HG02852 (cell line): ENCODE data around the gene SYP.
A peak's percentile ranks its signal among the peaks of the same experiment; 100 is the strongest.

Source experiments
- ATAC-seq: cut with Tn5 transposase; IDR thresholded peaks from one replicate; pipeline ENCODE4 v1.9.1; 2021; ENCODE audit warnings: mild to moderate bottlenecking, moderate library complexity; ENCODE audit not compliant: unreplicated experiment

Gene SYP

GRCh38 chrX:49199906-49200771 lies at the start of gene SYP:
SYP (minus strand) TSS chrX:49200193; CDS start chrX:49200186, 7 bp downstream.
- peak; percentile 92 for ATAC-seq

DNA sequence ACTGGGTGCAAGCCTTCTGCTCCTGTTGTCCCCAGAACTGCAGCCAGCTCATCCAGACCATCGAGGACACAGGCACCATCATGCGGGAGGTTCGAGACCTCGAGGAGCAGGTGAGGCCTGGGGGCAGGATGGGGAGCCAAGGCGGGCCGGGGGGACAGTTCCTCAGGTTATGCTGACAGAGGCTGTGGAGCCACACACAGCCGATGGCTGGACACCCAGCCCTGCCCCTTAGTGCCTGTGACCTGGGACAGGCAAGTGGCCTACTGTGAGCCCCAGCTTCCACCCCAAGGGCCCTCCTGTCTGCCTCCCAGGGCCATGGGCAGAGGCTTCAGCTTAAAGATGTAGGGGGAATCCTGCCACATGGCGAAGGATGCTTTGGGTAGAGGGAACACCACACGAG lies 49.6 kb upstream of the SYP start:
- ATAC-seq, result no peak

DNA sequence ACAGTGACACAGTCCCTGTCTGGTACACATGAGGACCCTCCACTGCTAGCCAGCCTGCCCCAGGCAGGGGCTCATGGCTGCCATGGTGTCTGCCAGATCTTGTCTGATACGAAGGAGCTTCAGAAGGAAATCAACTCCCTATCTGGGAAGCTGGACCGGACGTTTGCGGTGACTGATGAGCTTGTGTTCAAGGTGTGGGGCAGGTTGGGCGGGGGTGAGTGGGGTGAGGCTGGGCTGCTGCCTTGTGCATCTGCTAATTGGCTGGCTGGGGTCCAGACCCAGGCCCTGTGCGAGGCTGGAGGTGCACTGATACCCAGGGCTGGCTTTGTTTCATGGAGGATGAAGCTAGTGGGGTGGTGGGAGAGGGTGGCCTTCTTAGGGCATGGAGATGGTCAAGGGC lies 49.1 kb upstream of the SYP start:
- ATAC-seq, result no peak

- ATAC-seq, result no peak
Measured at GRCh38 chrX:49247916-49248811, 48.2 kb upstream of the SYP start.

GRCh38 chrX:49247346-49247745 lies 47.4 kb upstream of the SYP start:
- ATAC-seq, result no peak

- no peak for ATAC-seq
Measured at GRCh38 chrX:49246541-49246940, 46.5 kb upstream of the SYP start.

- ATAC-seq, result no peak
Measured at GRCh38 chrX:49244207-49244606, 44.2 kb upstream of the SYP start.

GRCh38 chrX:49243166-49243565 lies 43.2 kb upstream of the SYP start:
- no peak for ATAC-seq

- ATAC-seq, result no peak
Measured at GRCh38 chrX:49242545-49243066, 42.6 kb upstream of the SYP start.

DNA sequence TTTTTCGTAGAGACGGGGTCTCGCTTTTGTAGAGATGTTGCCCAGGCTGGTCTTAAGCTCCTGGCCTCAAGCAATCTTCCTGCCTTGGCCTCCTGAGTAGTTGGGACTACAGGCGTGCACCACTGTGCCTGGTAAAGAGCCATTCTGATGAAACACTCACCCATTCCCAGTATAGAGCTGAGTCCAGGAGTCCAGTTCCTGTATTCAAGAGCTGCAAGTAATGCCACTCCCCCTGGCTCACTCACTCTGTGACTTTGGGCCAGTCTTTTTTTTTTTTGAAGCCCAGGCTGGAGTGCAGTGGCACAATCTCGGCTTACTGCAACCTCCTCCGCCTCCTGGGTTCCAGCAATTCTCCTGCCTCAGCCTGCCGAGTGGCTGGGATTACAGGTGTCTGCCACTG lies 38.7 kb upstream of the SYP start:
- no peak for ATAC-seq

DNA sequence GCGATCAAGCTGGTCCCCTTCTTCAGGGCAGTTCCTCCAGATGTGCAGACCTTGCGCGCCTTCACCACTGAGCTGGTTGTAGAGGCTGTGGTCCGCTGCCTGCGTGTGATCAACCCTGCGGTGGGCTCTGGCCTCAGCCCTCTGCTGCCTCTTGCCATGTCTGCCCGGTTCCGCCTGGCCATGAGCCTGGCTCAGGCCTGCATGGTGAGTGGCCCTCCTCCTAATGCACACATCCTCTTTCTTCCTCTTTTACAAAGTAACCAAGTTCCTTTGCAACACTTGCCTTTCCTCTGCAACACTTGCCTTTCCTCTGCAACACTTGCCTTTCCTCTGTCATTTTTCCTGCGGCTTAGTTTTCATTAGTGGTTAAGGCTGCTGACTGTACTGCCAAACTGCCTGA lies 37.1 kb upstream of the SYP start:
- ATAC-seq, result no peak

GRCh38 chrX:49233887-49234555 lies 34.0 kb upstream of the SYP start:
- ATAC-seq, result no peak

DNA sequence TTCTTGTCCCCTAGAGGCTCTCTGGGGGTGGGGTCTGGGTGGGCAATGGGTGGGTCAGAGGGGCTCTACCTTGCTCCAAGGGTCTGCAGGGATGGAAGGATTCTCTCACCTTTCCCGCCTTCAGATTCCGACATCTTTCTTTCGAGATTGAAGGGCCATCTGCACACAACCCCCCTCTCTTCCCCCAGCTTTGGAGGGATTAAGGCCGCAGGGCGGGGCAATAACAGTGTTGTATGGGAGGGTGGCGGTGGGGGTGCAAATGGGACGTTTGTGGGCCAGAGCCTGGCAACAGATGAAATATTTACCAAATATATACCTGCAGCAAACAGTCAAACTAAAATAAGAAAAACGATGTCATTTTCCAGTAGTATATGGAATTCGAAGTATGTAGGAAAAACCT lies 33.2 kb upstream of the SYP start, which contains the start of gene CACNA1F:
Gene CACNA1F (minus strand): TSS at position 165 of the 400 bp plus-strand sequence. CDS start 31 bp downstream, at position 134.
- ATAC-seq, result no peak

GRCh38 chrX:49232525-49232924 lies 32.5 kb upstream of the SYP start:
- ATAC-seq, result no peak

GRCh38 chrX:49231333-49232000 lies 31.5 kb upstream of the SYP start:
- no peak for ATAC-seq

DNA sequence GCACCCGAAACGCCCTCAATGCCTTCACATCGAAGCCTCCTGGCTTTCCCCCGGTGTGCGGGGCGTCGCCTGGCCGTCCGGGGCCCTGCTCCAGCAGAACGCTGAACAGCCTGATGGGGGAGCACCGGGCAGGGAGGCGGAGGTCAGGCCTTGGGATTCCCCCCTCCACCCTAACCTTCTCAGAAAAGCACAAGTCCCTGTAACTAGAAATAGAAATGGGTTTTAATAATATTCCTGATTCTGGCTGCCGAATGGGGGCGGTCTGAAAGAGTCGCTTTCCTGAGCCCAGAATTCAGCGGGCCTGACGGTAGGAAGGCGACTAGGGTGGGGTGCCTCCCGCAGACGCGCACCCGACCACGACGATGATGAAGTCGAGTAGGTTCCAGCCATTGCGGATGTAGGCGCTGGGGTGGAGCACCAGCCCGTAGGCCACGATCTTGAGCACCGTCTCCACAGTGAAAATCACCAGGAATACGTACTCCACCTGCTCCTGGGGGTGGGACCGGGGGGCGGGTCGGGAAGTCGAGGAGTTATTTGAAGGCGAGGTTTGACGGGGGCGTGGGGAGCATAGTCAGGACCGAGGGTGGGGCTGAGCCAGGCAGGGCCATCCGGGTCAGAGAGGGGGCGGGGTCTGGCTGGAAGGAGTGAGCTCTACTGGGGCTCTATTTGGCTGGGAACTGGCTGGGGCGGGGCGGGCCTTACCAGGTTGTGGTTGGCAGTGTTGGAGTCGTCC lies 30.7 kb upstream of the SYP start:
- peak; percentile 55 for ATAC-seq

DNA sequence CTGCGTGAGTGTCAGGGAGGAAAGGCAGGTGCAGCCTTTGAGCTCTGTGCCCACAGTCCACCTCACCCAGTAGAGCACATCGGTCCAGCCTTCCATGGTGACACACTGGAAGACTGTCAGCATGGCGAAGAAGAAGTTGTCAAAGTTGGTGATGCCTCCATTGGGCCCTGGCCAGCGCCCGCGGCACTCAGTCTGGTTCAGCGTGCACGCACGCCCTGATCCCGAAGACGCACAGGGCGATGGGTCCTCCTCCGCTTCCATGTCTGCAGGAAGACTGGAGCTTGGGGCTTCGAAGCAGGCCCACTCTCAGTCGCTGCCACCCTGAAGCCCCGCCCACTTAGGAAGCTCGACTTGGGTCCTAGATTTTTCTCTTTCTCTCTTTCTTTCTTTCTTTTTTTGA lies 28.2 kb upstream of the SYP start:
- no peak for ATAC-seq

DNA sequence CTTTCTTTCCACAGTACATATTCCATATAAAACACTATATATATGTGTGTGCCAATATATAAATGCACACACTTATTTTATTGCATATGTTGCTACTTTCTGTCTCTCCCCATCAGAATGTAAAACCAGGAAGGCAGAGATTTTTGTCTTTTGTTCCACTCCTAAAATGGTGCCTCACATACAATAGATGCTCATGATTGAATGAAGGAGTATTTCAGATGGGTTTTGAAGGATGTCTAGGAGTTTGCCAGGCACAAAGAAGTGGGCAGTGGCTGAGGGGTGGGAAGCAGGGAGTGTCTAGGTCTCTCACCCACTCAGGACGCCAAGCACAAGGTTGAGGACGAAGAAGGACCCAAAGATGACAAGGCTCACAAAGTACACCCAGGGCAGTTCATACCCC lies 27.7 kb upstream of the SYP start:
- ATAC-seq, result no peak

- ATAC-seq, result no peak
Measured at GRCh38 chrX:49226946-49227345, 27.0 kb upstream of the SYP start.

DNA sequence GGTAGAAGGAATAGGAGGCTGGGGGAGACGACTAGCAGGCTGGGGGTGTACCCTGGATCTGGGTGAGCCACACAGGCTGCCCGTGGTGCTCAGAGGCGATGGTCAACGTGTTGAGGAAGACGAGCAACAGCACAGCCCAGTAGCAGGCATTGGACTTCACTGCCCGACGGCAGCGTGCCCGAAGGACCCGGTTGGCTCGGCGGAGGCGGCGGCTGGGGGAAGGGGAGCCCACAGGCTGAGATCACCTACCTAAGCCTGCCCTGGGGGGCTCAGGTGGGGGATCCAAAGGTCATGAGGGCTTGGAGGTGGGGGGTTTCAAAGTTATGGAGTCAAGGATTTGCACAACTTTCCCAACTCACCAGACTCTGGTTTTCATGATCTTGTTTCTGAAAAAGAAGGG lies 25.9 kb upstream of the SYP start:
- ATAC-seq, result no peak
